Activated gamma-delta T cell treated with Interleukin-2 at 50 U/mL for 16 hours (primary cell): ENCODE data around the gene NDUFS5.
"Not testable (repeated sequence)": the region's sequence is repeated elsewhere in the genome, so short reads cannot be mapped to it uniquely, and the experiment has no call there.

Experiments
- DNase-seq: peaks from one replicate; pipeline ENCODE4 v3.0.0-alpha.2; 2020

The NDUFS5 gene

DNA sequence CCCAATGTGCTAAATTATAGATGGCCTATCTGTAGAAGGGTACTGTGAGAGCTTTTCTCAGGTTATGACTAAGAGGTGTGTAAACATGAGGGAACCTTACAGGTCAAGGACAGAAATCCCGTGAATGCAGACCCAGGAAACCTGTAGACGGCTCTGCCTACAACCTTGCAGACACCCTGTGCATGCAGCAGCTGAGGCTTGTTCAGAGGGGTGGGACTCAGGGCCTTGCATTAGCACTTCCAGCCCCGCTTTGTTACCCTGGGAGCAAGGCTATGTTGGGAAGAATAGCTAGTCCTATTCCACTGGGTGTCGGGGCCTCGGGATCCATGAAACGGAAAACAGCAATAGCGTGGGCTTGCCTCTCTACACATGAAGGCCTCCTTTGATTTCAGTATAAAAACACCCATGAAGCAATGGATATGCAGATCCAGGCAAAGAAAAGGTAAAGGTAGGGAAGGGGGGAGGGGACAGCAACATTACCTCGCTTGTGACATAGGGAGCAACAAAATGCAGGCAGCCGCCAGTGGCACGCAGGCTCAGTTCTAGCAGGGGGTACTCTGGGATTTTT is 9.5 kb upstream of the NDUFS5 start:
- DNase-seq, result no peak

DNA sequence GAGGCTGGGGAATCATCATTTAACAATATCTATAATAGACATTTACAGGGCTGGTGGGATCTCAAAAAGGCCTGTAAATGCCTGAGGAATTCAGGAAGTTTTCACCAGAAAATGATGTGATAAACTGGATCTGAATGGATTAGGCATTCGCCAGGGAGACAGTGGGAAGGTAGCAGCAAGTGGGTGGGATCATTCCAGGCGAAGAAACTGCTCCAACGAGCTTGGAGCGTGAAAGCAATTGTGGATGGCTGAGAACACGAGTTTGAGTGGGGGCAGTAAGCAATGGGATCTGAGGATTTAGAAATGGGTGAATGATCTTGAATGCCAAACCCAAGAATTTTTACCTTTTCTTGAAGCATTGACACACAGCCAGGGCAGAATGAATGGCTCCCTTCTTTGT is 8.9 kb upstream of the NDUFS5 start:
- DNase-seq, result no peak

DNA sequence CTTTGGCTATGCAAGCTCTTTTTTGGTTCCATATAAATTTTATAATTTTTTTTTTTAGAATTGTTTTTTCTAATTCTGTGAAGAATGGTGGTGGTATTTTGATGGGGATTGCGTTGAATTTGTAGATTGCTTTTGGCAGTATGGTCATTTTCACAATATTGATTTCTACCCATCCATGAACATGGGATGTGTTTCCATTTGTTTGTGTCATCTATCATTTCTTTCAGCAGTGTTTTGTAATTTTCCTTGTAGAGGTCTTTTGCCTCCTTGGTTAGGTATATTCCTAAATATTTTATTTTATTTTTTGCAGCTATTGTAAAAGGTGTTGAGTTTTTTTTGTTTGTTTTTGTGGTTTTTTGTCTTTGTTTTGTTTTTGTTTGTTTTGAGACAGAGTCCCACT is 5.7 kb upstream of the NDUFS5 start:
- DNase-seq, result not testable (repeated sequence)

DNA sequence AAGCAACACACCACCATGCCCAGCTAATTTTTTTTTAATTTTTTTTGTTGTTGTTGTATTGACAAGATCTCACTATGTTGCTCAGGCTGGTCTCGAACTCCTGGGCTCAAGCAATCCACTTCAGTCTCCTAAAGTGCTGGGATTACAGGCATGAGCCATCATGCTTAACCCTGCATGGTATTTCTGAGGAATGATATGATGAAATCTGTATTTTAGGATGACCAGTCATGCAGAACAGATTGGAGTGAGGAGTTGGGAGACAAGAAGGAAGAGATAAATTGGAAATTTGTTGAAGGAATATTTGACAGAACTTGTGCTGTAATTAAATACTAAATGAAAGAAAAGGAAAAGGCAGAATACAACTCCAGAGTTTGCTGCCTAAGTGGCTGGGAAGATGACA is 4.7 kb upstream of the NDUFS5 start:
- DNase-seq, result no peak

DNA sequence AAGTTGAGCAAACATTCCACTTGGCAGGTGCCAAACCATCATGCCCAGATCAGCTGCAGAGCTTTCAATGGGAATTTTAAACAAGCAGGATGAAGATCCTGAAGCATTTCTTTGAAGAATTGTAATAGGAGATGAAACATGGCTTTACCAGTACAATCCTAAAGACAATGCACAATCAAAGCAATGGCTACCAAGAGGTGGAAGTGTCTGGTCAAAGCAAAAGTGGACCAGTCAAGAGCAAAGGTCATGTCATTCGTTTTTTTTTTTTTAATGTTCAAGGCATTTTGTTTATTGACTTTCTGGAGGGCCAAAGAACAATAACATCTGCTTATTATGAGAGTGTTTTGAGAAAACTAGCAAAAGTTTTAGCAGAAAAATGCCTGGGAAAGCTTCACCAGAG is 3.0 kb upstream of the NDUFS5 start:
- no peak for DNase-seq

DNA sequence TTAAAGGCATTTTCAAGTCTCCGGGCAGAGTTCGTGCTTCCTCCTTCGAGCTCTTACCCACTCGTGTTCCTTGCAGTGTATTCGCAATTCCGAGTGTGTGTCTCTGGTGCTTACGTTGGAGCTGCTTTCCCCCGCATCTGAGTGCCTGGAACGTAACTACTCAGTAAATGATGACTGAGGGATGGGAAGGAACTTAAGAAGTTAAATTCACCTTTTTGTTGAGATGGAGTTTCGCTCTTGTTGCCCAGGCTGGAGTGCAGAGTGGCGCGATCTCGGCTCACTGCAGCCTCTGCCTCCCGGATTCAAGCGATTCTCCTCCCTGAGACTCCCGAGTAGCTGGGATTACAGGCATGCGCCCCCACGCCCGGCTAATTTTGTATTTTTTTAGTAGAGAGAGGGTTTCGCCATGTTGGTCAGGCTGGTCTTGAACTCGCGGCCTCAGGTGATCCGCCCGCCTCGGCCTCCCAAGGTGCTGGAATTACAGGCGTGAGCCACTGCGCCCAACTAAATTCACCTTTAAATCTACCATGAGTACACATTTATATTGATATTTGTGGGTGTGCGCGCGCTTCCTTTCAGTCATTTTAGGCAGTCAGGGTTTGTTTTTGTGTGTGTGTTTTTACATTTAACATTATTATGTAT is 837 bp downstream of the NDUFS5 start:
- DNase-seq, result no peak

DNA sequence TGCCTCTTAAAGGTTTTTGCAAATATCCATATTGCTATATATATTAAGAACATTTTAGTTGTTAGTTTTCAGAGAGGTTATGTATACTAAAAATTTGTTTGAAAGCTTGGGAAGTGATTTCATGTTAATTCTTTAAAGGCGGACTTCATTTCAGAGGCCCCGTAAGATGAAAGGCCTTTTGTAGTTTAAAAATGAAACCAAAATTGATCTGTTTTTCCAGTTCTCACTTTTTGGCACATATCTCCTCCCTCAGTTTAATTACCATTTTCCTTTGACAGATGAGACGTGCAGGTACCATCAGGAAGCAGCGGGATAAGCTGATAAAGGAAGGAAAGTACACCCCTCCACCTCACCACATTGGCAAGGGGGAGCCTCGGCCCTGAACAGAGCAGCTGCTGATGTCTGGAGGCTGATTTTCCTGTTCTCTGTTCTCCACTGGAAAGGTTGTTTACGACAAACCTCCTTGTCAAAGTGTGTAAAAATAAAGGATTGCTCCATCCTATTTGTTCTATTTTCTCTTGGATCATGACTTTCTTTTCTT is 8.0 kb downstream of the NDUFS5 start:
- DNase-seq, result no peak

DNA sequence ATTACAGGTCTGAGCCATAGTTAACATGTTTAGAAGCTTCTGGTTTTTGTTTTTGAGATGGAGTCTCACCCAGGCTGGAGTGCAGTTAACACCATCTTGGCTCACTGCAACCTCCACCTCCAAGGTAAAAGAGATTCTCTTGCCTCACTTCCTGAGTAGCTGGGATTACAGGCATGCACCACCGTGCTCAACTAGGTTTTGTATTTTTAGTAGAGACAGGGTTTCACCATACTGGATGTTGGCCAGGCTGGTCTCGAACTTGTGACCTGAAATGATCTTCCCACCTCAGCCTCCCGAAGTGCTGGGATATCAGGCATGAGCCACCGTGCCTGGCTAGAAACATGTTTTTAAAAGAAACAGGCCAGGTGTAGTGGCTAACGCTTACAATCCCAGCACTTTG is 10.5 kb downstream of the NDUFS5 start:
- DNase-seq, result no peak

DNA sequence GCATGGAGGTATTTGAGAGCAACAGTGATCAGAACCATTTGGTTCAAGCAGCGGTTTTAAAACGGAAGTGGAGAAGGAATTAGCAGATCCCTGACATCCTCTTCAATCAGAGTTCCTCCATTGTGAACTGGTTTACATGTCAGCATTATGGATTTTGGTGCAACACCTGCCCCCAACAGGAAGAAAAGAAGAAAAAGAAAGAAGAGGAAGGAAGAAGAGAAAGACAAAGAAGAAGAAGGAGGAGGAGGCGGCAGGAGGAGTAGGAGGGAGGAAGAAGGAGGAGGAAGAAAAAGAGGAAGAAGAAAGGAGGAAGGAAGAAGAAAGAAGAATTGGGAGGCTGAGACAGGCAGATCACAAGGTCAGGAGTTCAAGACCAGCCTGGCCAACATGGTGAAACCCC is 17.4 kb downstream of the NDUFS5 start:
- no peak for DNase-seq

DNA sequence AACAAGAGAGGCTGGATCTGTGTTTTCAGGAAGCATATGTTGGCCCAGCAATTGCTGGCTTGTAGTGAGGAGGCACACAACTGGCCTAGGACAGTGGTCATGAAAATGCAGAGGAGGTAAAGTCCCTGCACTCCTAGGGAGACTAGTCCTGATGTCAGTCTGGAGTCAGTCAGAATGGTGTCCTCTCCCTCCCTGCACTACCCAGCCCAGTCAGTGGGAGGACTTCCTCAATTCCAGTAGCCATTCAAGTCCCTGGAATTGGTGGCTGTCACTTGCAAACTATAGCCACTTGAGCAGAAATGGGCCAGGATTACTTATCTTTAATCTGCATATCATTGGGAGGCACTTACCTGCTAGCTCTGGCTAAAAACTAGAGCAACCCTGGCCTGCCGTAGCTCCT is 18.6 kb downstream of the NDUFS5 start:
- no peak for DNase-seq

DNA sequence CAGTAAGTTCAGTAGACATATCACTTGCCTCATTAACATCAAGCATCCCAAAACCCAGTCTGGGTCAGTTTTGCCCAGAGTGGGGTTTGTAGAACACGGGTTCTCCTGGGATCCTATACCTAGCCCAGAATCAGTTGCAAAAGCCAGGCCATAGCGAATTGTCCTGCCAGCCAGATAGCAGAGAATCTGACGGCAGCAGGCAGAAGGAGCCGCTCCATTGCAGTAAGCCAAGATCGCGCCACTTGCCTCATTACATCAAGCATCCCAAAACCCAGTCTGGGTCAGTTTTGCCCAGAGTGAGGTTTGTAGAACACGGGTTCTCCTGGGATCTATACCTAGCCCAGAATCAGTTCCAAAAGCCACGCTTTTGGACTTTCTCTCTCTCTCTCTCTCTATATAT is 19.1 kb downstream of the NDUFS5 start:
- no peak for DNase-seq

DNA sequence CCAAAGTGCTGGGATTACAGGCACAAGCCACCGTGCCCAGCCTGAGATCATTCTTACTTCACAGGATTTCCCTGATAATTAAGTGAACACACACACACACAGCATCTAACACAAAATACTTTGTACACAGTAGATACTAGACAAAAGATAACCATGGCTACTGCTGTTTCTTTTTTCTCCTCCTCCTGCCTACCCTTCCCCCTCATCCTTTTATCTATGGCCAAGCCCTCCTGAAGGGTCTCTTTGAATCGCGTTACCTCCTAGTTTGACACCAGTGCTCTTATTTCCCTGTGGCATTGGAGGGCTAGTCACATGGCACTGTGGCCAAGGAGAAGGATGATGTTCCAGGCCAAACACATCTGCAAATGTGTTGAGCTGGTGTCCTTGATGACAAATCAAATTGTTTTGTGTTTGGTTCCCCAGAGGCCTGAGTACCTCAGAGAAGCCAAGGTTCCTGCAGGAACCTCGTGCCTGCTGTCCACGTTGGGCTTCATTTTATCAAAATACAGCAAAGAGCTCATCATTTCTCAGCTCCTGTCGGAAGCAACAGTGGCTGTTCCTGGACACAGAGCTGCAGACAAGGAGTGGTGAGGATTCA is 20.6 kb downstream of the NDUFS5 start:
- DNase-seq, result no peak

DNA sequence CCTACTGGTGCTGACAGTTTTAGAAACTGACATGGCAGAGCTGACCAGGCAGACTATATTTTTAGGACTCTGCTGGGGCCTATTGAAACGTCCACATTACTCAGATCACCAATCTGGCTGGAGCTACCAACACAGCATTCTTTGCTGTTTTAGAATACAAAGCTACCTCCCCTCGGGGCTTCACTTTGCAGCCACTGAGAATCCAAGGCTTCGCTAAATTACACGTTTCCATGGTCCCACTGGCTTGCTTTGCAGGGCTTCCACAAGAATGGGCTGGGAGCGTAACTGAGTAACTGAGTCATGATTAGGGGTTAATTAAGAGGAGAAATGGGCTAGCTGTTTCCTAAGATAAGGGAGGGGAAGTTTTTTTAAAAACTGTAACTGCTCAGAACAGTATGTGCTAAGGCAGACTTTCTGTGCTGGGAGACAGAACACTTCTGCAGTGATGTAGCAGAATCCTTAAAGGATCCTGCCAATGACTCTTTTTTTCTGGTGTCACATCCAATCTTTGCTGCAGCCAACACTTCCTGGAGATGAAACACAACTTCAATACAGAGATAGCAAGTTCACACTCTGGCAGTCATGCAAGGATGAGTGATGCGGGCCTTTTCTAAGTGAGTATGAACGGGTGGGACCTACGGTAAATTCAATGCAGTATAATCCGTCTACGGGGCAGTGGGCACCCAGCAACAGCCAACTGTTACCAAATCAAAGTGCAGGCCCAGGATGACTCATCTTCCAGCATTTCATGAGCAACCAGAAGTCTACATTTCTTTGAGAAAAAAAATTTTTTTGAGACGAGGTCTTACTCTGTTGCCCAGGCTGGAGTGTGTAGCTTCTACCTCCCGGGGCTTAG is 21.5 kb downstream of the NDUFS5 start:
- DNase-seq, result no peak

DNA sequence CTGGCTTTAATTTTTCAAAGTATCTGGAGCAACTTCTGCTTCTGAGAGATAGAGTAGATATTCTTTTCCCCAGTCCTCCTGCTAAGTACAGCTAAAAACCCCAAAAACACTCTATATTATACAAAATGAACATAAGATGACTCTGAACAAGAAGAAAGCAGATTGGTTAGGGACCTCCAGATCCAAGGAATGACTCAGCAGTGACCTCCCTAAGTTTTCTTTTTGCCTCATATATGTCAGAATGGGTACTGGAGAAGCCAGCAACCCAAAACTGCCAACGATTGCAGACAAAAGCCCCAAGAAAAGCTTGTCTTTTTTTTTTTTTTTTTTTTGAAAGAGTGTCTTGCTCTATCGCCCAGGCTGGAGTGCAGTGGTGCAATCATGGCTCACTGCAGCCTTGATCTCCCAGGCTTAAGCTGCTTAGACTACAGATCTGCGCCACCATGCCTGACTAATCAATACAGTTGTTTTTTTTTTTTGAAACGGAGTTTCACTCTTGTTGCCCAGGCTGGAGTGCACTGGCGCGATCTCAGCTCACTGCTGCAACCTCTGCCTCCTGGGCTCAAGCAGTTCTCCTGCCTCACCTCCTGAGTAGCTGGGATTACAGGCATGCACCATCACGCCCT is 22.7 kb downstream of the NDUFS5 start:
- no peak for DNase-seq

DNA sequence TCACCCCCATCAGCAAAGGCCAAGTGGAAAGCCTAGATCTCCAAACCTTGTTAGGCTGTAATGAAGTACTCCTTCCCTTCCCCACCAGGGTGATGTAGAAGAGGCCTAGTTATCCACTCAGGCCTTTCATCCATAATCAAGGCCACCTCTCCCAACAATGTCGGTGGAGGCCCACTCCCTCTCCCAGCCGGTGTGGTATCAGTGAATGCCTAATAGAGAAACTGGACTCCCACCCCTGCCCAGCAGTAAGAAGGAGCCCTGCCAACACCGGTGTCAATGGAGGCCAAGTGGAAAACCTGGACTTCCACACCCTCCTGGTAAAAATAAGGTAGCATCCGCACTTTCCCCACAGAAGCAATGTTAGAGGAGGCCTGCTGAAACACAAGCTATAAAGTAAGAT is 23.9 kb downstream of the NDUFS5 start:
- DNase-seq, result no peak

DNA sequence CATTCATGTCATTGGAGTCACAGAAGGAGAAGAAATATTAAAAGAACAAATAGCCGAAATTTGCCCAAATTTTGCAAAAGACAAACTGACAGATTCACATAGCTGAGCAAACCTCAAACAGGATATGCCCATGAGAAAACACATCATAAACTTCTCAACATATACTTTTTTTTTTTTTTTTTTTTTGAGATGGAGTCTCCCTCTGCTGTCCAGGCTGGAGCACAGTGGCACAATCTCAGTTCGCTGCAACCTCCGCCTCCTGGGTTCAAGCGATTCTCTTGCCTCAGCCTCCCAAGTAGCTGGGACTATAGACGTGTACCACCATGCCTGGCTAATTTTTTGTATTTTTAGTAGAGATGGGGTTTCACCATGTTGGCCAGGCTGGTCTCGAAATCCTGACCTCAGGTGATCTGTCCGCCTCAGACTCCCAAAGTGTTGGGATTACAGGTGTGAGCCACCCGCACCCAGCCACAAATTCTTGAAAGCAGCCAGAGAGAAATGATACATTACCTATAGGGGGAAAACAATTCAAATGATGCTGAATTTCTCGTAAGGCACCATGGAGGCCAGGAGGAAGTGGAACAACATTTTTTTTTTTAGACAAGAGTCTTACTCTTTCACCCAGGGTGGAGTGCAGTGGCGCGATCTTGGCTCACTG is 25.2 kb downstream of the NDUFS5 start:
- not testable (repeated sequence) for DNase-seq

DNA sequence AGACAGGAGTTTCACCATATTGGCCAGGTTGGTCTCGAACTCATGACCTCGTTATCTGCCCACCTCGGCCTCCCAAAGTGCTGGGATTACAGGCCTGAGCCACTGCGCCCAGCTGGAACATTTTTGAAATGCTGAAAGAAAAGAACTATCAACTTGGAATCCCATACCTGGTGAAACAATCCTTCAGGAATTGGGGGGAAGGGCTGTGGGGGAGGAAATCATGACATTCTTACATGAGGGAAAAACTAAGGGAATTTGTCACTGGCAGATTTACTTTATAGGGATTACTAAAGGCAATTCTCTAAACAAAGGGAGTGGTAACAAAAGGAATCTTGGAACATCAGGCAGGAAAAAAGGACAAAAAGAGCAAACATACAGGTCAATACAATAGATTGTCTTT is 25.8 kb downstream of the NDUFS5 start:
- no peak for DNase-seq

DNA sequence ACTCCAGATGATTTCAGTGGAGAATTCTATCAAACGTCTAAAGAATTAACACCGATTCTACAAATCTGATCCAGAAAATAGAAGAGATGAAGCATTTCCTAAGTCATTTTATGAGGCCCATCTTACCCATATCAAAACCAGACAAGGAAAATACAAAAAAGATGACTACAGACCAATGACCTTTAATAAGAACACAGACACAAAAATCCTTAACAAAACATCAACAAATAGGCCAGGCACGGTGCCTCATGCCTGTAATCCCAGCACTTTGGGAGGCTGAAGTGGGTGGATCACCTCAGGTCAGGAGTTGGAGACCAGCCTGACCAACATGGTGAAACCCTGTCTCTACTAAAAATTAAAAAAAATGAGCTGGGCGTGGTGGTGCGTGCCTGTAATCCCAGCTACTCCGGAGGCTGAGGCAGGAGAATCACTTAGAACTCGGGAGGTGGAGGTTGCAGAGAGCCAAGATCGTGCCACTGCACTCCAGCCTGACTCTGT is 29.1 kb downstream of the NDUFS5 start:
- DNase-seq, result not testable (repeated sequence)

DNA sequence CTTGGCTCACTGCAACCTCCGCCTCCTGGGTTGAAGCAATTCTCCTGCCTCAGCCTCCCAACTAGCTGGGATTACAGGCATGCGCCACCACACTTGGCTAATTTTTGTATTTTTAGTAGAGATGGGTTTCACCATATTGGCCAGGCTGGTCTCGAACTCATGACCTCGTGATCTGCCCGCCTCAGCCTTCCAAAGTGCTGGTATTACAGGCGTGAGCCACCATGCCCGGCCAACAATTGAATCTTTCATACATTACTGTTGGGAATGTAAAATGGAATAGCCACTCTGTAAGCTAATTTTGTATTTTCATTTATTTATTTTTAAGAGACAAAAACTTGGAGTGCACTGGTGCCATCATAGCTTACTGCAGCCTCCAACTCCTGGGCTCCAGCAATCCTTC is 35.4 kb downstream of the NDUFS5 start:
- DNase-seq, result not testable (repeated sequence)

DNA sequence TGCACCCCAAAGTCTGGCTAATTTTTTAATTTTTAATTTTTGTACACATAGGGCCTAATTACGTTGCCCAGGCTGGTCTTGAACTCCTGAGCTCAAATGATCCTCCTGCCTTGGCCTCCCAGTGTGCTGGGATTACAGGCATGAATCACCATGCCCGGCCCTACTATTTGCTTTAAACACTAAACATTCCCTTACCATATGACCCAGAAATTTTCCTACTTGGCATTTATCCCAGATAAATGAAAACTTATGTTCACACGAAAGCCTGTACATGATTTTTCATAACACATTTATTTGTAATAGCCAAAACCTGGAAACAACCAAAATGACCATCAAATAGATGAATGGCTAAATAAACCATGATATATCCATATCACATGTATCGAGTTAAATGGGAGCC is 35.8 kb downstream of the NDUFS5 start:
- no peak for DNase-seq

DNA sequence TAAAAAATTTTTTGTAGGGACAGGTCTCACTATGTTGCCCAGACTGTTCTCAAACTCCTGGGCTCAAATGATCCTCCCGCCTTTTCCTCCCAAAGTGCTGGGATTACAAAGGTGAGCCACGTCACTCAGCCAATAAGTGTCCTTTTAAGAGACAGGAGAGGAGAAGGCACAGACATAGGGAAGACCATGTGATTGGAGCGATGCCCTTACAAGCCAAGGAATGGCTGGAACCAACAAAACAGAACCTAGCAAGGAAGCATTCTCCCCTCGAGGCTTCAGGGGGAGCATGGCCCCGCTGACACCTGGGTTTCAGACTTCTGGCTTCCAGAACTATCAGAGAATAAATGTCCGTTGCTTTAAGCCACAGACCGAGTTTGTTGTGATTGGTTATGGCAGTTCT is 37.0 kb downstream of the NDUFS5 start:
- DNase-seq, result no peak

DNA sequence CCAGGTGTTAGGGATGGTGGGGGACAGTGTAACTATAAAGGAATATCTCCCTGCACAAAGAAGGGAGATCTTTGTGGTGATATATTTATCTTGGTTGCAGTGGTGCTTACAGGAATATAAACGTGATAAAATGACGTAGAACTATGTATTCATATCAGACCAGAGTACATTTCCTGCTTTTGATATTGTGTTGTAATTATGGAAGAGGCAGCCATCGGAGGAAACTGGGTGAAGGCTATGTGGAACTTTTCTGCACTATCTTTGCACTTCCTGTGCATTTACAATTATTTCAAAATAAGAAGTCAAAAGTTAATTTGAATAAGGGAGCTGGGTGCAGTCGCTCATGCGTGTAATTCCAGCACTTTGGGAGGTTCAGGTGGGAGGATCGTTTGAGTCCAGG is 37.6 kb downstream of the NDUFS5 start:
- no peak for DNase-seq
